ENCODE measurements around the gene CCDC183.
"Not testable (repeated sequence)": the region's sequence is repeated elsewhere in the genome, so short reads cannot be mapped to it uniquely, and the experiment has no call there.

CCDC183 gene

DNA sequence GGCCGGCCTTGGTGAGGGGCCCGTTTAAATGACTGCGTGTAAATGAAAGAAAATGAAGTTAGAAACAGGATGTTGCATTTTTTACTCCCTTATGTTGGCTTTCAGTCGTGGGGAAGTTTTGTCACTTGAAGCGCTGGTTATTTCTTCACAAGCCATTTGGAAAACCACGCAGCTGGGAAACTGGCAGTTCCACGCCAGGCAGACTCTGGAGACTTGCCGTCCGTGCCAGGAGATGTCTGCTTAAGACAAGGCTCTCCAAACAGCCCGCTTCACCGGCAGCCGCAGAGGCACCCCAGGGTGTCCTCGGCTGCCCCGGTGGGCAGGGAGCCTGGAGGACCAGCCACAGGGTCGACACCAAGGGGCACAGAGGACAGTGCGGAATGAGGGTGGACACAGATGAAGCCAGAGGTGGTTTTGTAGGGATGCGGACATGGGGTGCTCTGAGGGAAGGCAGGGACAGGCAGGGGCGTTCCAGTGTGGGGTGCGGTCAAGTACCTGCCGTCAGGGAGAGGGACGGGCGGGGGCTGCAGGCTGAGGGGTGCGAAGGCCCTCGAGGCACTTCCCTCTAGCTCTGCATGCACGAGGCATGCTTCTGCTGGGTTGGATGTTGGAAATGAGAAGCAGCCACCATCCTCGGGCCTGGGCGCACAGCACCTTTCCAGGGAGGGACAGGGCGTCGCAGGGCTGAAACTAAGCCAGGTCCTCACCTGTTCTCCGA, 35.0 kb downstream of the CCDC183 start:
- Histone ChIP-seq H3K9me3 (ENCODE audit: control insufficient read depth in 2 of 2, low read length in 2 of 2) (no peaks in the 10 kb centered on the region), H3K27me3 (ENCODE audit: control insufficient read depth in 2 of 2, insufficient read depth in 2 of 2, low read length in 2 of 2) (no peaks in the 10 kb centered on the region), H3K4me3 (ENCODE audit: low read length in 2 of 2) (no peak overlapping the region), H3K36me3 (ENCODE audit: control insufficient read depth in 2 of 2, insufficient read depth in 2 of 2, low read length in 2 of 2) (peaks cover 46 to 54% of the 10 kb centered on the region in 2 donors), H3K27ac (ENCODE audit: low read depth in 2 of 2, low read length in 2 of 2) (no peak overlapping the region), H3K9ac (ENCODE audit: low read depth in 1 of 2, low read length in 2 of 2) (no peak overlapping the region), H3K4me1 (ENCODE audit: control insufficient read depth in 2 of 2, insufficient read depth in 2 of 2, low read length in 2 of 2) (no peaks in the 10 kb centered on the region)

DNA sequence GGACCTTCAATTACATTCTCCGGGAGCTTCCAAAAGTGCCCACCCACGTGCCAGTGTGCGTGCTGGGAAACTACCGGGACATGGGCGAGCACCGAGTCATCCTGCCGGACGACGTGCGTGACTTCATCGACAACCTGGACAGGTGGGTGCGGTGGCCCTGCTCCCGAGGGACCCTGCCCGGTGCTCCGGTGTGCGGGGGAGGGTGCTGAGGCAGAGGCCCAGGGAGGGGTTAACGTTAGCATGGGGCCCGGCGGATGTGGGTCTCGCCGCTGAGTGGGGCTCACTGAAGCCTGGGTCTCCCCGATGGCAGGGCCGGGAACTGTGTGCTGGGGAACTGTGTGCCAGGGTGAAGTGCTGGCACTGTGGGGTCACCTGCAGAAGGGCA, 35.6 kb downstream of the CCDC183 start:
- Histone ChIP-seq H3K36me3 (ENCODE audit: control insufficient read depth in 2 of 2, insufficient read depth in 2 of 2, low read length in 2 of 2) (peaks cover 40 to 51% of the 10 kb centered on the region in 2 donors), H3K27me3 (ENCODE audit: control insufficient read depth in 2 of 2, insufficient read depth in 2 of 2, low read length in 2 of 2) (no peaks in the 10 kb centered on the region), H3K9ac (ENCODE audit: low read depth in 1 of 2, low read length in 2 of 2) (no peak overlapping the region), H3K9me3 (ENCODE audit: control insufficient read depth in 2 of 2, low read length in 2 of 2) (no peaks in the 10 kb centered on the region), H3K4me3 (ENCODE audit: low read length in 2 of 2) (no peak overlapping the region), H3K27ac (ENCODE audit: low read depth in 2 of 2, low read length in 2 of 2) (no peak overlapping the region), H3K4me1 (ENCODE audit: control insufficient read depth in 2 of 2, insufficient read depth in 2 of 2, low read length in 2 of 2) (no peaks in the 10 kb centered on the region)

DNA sequence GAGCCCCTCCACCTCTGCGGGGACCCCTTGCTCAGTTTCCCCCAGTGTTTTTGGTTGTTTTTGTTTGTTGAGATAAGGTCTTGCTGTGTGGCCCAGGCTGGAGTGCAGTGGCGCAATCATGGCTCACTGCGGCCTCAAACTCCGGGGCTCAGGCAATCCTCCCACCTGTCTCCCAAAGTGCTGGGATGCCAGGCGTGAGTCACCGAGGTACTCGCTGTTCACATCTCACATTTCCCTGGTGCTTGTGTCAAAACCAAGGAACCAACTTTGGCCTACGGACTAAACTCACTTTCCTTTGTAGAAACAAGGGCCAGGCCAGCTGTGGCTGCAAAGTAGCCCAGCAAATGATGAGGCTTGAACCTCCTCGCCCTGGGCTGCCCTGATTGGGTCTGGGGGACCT, 36.4 kb downstream of the CCDC183 start:
- Histone ChIP-seq H3K36me3 (ENCODE audit: control insufficient read depth in 2 of 2, insufficient read depth in 2 of 2, low read length in 2 of 2) (peaks cover 34 to 47% of the 10 kb centered on the region in 2 donors), H3K4me3 (ENCODE audit: low read length in 2 of 2) (no peak overlapping the region), H3K9me3 (ENCODE audit: control insufficient read depth in 2 of 2, low read length in 2 of 2) (no peaks in the 10 kb centered on the region), H3K4me1 (ENCODE audit: control insufficient read depth in 2 of 2, insufficient read depth in 2 of 2, low read length in 2 of 2) (no peaks in the 10 kb centered on the region), H3K27me3 (ENCODE audit: control insufficient read depth in 2 of 2, insufficient read depth in 2 of 2, low read length in 2 of 2) (no peaks in the 10 kb centered on the region), H3K27ac (ENCODE audit: low read depth in 2 of 2, low read length in 2 of 2) (no peak overlapping the region), H3K9ac (ENCODE audit: low read depth in 1 of 2, low read length in 2 of 2) (no peak overlapping the region)

DNA sequence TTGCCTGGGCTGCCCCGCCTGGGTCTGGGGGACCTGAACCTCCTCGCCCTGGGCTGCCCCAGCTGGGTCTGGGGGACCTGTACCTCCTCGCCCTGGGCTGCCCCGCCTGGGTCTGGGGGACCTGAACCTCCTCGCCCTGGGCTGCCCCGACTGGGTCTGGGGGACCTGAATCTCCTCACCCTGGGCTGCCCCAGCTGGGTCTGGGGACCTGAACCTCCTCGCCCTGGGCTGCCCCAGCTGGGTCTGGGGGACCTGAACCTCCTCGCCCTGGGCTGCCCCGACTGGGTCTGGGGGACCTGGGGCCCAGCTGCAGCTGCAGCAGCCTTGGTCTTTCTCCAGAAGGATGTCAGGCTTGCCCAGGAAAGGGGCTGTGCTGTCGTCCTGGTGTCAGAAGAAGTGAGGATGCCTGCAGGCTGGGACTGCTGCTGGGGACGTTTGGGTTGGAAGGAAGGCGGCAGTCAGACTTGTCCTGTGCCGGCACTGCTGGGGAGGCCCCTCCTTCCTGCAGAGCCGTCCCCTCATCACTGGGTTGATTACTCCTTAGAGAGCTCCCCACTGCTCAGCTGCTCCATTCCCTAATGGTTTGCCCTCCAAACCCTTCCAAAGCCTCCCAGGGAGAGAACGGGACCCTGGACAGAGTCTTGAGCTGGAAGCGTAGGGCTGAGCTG, 37.4 kb downstream of the CCDC183 start:
- not testable (repeated sequence) for H3K27ac ChIP-seq (ENCODE audit: low read depth in 2 of 2, low read length in 2 of 2); H3K9ac ChIP-seq (ENCODE audit: low read depth in 1 of 2, low read length in 2 of 2); H3K9me3 ChIP-seq (ENCODE audit: control insufficient read depth in 2 of 2, low read length in 2 of 2); H3K4me3 ChIP-seq (ENCODE audit: low read length in 2 of 2); H3K27me3 ChIP-seq (ENCODE audit: control insufficient read depth in 2 of 2, insufficient read depth in 2 of 2, low read length in 2 of 2); H3K4me1 ChIP-seq (ENCODE audit: control insufficient read depth in 2 of 2, insufficient read depth in 2 of 2, low read length in 2 of 2)
- H3K36me3 ChIP-seq (ENCODE audit: control insufficient read depth in 2 of 2, insufficient read depth in 2 of 2, low read length in 2 of 2): peaks cover 34 to 44% of the 10 kb centered on the region in 2 donors

DNA sequence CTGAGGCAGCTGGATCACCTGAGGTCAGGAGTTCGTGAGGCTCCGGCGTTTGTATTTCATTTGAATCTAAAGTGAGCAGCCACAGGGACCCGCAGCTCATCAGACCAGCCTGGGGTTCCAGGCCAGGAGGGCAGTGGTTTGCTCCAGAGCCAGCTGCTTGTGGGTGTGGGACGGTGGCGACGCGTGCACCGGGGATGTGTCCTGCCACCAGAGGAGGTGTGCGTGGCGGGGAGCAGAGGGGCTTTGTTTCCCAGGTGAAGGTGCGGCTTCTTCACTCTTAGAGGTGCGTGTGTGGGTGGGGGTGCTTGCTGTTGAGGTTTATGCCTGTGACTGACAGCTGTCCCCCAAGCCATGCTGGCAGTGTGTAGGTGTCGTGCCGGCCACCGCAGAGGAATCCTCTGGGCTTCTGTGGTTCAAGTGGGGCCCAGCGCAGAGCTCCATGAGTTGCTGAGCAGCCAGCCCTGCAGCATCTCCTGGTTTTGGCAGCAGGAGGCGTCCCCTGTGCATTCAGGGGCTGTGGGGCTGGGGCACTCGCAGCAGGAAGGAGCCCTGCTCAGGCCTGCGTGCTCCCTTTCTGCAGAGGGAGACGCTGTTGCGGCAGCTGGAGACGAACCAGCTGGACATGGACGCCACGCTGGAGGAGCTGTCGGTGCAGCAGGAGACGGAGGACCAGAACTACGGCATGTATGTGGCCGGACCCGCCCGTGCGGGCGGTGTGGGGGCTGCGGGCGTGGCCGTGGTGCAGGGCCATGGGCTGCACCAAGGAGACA, 39.2 kb downstream of the CCDC183 start:
- Histone ChIP-seq H3K4me3 (ENCODE audit: low read length in 2 of 2) (no peak overlapping the region), H3K36me3 (ENCODE audit: control insufficient read depth in 2 of 2, insufficient read depth in 2 of 2, low read length in 2 of 2) (peaks cover 29 to 30% of the 10 kb centered on the region in 2 donors), H3K9ac (ENCODE audit: low read depth in 1 of 2, low read length in 2 of 2) (no peak overlapping the region), H3K9me3 (ENCODE audit: control insufficient read depth in 2 of 2, low read length in 2 of 2) (no peaks in the 10 kb centered on the region), H3K27me3 (ENCODE audit: control insufficient read depth in 2 of 2, insufficient read depth in 2 of 2, low read length in 2 of 2) (no peaks in the 10 kb centered on the region), H3K27ac (ENCODE audit: low read depth in 2 of 2, low read length in 2 of 2) (no peak overlapping the region), H3K4me1 (ENCODE audit: control insufficient read depth in 2 of 2, insufficient read depth in 2 of 2, low read length in 2 of 2) (peaks cover 6% of the 10 kb centered on the region in 2 donors)

DNA sequence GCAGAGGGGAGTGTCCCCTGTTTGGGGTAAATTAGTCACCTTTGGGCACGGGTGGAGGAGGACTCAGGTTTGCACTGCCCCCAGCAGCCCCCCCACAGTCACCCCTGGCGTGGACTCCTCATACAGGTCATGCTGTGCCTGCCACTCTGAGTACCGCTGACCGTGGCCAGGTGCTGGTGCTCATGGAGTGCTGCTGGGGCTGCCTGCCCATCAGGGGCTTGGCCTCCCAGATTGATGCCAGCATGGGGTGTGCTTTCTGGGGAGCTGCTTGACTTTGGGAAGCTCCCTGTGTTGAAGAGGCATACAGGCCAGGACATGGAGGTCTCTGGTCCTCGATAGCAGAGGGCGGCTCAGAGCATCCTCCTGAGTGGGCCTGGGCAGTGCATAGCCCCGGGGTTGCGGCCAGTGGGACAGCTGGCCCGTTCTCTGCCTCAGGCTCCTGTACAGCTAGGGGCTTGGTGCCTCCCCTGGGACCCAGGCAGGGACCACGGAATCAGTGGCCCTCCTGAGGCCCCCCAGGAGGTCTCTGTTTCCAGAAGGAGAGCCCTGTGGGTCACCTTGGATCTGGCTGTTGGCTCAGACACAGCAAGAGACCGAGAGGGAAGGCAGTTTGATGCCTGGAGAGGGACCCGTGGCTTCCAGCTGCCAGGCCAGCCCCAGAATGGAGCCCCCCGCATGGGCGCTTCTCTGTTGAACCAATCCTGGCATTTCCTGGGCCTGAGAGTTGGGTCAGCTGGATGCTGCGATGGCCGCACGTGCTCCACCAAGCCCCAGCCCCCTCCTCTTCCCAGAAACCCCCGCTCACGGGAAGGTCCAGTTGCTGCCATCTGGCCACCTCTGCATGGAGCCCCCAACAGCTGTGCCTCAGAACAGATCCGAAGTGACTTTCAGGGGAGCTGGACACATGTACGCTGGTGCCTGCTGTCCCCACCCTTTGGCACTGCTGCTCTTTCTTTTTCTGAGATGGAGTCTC, 40.1 kb downstream of the CCDC183 start:
- Histone ChIP-seq H3K4me1 (ENCODE audit: control insufficient read depth in 2 of 2, insufficient read depth in 2 of 2, low read length in 2 of 2) (peaks cover 14 to 15% of the 10 kb centered on the region in 2 donors), H3K36me3 (ENCODE audit: control insufficient read depth in 2 of 2, insufficient read depth in 2 of 2, low read length in 2 of 2) (peaks cover 21 to 22% of the 10 kb centered on the region in 2 donors), H3K27ac (ENCODE audit: low read depth in 2 of 2, low read length in 2 of 2) (no peak overlapping the region), H3K27me3 (ENCODE audit: control insufficient read depth in 2 of 2, insufficient read depth in 2 of 2, low read length in 2 of 2) (no peaks in the 10 kb centered on the region), H3K9ac (ENCODE audit: low read depth in 1 of 2, low read length in 2 of 2) (no peak overlapping the region), H3K9me3 (ENCODE audit: control insufficient read depth in 2 of 2, low read length in 2 of 2) (no peaks in the 10 kb centered on the region), H3K4me3 (ENCODE audit: low read length in 2 of 2) (no peak overlapping the region)

DNA sequence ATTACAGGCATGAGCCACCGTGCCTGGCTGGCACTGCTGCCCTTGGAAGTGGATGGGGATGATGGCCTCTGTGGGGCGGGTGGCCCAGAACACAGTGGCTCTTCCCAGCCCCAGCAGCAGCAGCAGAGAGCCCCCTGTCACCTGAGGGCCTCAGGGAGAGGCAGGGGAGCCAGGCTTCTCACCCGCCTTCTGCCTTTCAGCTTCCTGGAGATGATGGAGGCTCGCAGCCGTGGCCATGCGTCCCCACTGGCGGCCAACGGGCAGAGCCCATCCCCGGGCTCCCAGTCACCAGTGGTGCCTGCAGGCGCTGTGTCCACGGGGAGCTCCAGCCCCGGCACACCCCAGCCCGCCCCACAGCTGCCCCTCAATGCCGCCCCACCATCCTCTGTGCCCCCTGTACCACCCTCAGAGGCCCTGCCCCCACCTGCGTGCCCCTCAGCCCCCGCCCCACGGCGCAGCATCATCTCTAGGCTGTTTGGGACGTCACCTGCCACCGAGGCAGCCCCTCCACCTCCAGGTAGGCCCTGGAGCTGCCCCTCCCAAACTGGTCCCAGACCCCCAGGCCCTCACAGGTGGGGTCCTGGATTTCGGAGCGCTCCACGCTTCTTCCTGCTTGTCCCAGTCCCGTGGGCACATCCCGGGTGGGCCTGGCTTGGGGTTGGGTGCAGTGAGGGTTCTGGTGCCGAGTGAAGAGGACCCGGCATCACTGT, 41.2 kb downstream of the CCDC183 start:
- Histone ChIP-seq H3K4me3 (ENCODE audit: low read length in 2 of 2) (no peak overlapping the region), H3K36me3 (ENCODE audit: control insufficient read depth in 2 of 2, insufficient read depth in 2 of 2, low read length in 2 of 2) (peaks cover 11% of the 10 kb centered on the region in 2 donors), H3K27ac (ENCODE audit: low read depth in 2 of 2, low read length in 2 of 2) (no peak overlapping the region), H3K9ac (ENCODE audit: low read depth in 1 of 2, low read length in 2 of 2) (no peak overlapping the region), H3K9me3 (ENCODE audit: control insufficient read depth in 2 of 2, low read length in 2 of 2) (no peaks in the 10 kb centered on the region), H3K27me3 (ENCODE audit: control insufficient read depth in 2 of 2, insufficient read depth in 2 of 2, low read length in 2 of 2) (no peaks in the 10 kb centered on the region), H3K4me1 (ENCODE audit: control insufficient read depth in 2 of 2, insufficient read depth in 2 of 2, low read length in 2 of 2) (peaks cover 24 to 25% of the 10 kb centered on the region in 2 donors)

DNA sequence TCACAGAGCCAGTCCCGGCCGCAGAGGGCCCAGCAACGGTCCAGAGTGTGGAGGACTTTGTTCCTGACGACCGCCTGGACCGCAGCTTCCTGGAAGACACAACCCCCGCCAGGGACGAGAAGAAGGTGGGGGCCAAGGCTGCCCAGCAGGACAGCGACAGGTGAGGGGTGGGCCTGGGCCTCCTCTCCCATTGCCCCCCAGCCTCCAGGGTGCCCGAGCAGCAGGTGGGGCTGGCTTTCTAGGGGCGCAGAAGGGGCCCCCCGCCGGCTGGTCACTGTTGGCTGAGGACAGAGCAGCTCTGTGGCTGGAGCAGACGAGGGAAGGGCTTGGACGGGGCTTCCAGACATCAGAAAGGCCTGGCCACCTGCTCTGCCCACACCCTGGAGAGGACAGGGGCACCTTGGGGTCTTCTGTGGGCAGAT, 41.7 kb downstream of the CCDC183 start:
- not testable (repeated sequence) for H3K27ac ChIP-seq (ENCODE audit: low read depth in 2 of 2, low read length in 2 of 2); H3K27me3 ChIP-seq (ENCODE audit: control insufficient read depth in 2 of 2, insufficient read depth in 2 of 2, low read length in 2 of 2); H3K9me3 ChIP-seq (ENCODE audit: control insufficient read depth in 2 of 2, low read length in 2 of 2); H3K4me3 ChIP-seq (ENCODE audit: low read length in 2 of 2); H3K9ac ChIP-seq (ENCODE audit: low read depth in 1 of 2, low read length in 2 of 2)
- H3K36me3 ChIP-seq (ENCODE audit: control insufficient read depth in 2 of 2, insufficient read depth in 2 of 2, low read length in 2 of 2): peaks cover 6 to 10% of the 10 kb centered on the region in 2 donors
- H3K4me1 ChIP-seq (ENCODE audit: control insufficient read depth in 2 of 2, insufficient read depth in 2 of 2, low read length in 2 of 2): peaks cover 25 to 28% of the 10 kb centered on the region in 2 donors
